Renal cortex interstitium (tissue), 11 donors: ENCODE results near the gene CAPN5. TPM values are rescaled to one million over a fixed set of nuclear protein-coding genes. Genes with fewer than 3 reads are reported as not detected.

Source experiments
- DNase-seq, 11 donors: peaks; one replicate each; pipeline ENCODE4 v3.0.0-alpha.2; 2013; ENCODE audit warnings: low read depth in 9 of 11, low spot score in 4 of 11; ENCODE audit errors: extremely low read depth in 1 of 11
- polyA plus RNA-seq, 3 donors: library from polyadenylated mRNA; unstranded; fragments of 120-200 nt; gene quantifications; one replicate each; pipeline ENCODE4 v1.2.1, GENCODE V29; 2013; ENCODE audit not compliant: insufficient read length in 3 of 3

CAPN5 gene
- polyA plus RNA-seq, 3 donors = 23.1 to 27.8 (median 26.7) TPM

DNA sequence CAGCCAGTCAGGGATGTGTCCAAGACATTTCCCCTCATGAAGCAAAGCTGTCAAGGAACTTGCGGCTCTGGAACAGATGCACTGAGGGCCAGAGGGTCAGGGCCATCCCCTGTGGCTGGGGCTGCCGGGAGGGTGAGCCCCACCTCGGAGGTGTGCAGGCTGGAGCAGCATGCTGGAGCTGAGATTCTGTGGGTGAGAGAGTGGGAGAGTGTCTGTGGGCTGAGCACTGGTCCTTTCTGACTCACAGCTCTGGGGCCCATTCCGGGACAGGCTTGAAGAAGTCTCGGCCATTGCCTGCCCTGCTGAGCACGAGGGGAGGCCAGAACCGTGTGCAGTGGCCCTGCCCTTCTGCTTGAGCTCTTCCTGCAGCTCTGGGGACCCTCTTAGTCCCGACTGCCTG lies 38.0 kb downstream of the CAPN5 start:
- DNase-seq = no peak

DNA sequence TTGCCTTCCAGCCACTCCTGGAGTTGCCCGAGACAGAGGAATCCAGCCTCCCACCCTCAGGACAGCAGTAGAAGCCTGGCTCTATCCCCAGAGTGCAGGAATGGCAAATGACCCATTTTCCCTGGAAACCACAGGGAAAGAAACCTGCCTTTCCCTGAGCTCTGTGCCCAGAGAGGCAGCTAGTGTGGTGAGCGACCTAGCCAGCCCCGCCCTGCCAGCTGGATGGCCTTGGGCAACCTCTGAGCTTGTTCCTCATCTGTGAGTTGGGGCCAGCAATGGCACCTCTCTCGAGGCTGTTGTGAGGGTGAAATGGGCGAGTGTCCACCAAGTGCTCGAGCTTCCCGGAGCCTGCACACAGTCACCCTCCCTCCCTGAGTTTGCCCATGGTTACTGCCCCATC lies 39.5 kb downstream of the CAPN5 start:
- DNase-seq = no peak

DNA sequence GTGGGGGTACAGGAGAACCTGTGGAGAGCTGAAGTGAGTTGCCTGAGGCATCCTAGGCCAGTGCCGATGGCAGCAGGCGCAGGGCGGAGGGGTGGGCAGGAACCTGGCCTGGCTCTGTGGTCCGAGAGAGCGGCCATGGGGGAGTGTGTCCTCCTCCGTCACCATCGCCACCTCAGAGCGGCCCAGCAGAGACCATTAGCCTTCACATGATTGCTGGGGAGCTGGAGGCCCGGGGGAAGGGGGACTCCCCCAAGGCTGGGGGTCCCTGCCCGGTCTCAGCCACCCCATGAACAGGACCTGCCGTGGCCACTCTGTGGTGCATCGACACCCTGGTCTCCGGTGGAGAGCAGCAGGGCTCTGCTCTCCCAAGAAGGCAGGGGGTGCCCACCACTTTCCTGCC lies 40.0 kb downstream of the CAPN5 start:
- no peak for DNase-seq

DNA sequence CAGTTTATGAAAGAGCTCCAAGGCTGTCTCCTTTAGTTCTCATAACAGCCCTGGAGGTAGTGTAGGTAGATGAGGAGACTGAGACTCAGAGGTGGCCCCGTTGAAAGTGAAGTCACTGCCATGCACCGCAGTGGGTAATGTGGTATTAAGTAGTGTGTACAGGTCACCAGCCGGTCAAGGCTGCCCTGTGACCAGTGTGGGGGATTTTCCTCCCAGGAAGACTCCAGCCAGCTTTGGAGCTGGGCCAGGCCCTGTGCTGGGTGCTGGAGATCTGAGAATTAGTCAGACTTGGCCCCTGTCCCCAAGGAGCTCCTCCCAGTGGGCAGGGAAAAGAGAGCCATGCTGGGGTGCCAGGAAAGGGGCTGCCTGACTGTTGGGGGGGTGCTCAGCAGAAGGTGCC lies 41.2 kb downstream of the CAPN5 start:
- DNase-seq = no peak

DNA sequence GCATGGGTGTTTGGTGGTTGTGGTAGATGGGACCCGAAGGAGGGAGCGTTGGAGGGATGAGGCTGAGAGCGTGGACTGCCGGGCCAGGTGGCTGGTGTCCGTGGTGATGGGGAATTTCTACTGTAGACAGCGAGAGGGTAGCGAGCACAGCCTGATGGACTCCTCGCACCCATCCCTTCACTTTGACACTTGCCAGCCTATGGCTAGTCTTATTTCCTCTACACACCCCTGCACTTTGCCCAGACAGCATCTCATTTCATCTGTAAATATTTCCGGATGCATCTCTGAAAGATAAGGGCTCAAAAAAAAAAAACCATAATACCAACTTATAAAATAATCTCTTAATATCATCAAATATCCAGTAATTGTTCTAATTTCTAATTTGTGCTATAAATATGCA lies 41.7 kb downstream of the CAPN5 start:
- no peak for DNase-seq

DNA sequence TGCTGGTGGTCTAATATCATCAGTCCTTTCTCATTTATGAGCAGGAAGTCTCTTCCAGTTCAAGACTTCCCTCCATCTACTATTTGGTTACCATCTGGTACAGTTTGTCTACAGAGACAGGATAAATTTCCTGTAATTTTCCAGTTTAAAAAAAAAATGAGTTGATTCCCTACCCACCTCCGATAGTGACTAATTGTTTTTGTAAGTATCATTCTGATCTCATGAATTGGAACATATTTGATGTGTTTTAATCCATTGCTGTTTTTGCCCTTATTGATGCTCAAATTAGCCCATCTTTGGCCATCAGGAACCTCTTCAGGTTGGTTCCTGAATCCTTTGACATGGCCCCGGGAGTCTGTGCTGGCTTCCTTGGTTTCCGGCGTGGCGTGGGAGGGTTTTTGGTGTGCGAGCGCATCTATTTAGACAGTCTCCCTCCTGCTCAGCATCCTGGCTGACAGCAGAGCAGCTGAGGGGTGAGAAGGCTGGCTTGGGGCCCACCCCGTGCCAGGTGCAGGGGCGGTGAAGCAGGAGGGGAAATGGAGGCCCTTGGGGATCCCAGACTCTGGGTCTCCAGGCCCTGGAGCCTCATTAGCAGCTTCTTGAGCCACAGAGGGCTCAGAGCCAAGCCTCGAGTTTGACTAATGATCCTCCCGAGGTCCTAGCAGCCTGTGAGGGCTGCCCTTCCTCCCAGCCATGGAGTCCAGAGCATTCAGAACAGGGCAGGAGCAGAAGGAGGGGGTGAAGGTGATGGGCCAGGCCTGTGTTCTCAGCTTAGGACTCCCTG lies 42.7 kb downstream of the CAPN5 start:
- DNase-seq = no peak

DNA sequence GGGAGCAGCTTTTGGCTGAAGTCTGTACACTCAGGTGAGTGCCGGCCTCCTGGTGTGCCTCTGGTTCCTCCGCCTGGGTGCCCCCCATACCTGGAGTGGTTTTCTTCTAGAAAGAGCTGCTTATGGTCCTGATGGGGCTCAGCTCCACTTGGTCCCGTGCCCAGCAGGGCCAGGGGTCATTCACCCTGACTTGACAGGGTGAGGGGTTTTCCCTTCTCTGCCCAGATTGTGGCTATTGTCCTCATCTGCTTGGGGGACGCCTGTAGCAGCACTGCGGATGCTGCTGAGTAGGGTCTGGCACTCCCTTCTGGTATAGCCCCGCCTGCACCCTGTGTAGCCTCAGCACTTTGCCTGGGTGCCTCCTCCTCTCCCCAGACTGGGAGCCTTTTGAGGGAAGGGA lies 44.1 kb downstream of the CAPN5 start:
- DNase-seq = no peak

DNA sequence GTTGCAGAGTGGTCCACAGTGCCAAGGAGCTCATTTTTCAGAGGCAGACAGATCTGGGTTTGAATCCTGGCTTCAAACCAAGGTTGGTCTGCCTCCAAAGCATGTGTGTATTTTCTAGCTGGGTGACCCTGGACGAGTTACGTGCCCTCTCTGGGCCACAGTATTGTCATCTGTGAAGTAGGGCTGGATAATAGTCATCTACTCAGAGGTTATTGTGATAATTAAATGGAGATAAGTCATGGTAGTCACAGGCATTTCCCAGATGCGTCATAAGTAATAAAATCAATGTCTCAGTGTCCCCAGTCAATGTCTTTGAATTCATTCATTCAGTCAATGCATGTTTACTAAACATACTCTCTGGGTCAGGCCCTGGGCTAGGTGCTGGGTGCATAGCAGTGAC lies 44.5 kb downstream of the CAPN5 start:
- no peak for DNase-seq

DNA sequence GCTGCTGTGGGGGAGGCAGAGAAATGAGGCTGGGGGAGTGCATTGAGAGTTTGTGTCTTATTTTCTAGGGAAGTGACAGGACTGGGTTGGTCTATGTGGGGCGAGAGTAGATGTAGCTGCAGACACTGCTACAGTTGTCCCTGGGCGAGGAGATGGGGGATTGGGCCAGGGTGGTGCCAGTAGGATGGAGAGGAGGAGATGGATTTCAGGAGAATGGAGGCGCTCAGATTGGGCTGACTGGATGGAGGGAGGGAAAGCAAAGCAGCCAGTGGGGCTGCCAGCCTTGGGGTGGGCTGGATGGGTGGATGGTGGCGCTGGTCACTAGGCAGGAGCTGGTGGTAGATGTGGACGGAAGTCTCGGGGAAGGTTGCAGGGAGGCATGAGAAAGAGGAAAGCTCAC lies 45.2 kb downstream of the CAPN5 start:
- DNase-seq = no peak

DNA sequence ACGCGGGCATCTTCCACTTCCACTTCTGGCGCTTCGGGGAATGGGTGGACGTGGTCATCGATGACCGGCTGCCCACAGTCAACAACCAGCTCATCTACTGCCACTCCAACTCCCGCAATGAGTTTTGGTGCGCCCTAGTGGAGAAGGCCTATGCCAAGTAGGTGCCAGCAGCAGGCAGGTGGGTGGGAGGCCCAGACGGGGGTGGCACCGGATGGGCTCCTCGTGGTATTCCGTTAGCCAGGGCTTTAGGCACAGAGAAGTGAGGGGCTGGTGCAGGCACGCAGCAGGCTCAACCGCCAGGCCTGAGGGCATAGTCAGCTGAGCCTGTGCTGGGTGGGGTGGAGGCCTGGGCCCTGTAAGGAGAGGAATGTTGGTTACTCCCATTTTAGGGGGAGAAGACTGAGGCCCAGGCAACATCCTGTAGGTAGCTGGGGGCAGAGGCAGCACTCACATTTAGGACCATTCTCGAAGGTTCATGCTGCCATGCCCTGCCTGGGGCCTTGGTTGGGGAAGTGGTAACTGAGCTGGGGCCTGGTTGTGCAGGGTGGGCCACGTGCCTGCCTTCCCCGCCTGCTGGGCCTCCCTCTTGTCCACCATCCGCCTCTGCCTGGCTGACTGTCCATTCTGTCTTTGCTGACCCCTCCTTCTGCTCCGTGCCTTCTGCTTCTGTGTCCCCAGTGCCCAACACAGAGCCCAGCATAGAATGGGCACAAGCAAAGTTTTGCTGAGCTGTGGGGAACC lies 46.0 kb downstream of the CAPN5 start:
- no peak for DNase-seq

DNA sequence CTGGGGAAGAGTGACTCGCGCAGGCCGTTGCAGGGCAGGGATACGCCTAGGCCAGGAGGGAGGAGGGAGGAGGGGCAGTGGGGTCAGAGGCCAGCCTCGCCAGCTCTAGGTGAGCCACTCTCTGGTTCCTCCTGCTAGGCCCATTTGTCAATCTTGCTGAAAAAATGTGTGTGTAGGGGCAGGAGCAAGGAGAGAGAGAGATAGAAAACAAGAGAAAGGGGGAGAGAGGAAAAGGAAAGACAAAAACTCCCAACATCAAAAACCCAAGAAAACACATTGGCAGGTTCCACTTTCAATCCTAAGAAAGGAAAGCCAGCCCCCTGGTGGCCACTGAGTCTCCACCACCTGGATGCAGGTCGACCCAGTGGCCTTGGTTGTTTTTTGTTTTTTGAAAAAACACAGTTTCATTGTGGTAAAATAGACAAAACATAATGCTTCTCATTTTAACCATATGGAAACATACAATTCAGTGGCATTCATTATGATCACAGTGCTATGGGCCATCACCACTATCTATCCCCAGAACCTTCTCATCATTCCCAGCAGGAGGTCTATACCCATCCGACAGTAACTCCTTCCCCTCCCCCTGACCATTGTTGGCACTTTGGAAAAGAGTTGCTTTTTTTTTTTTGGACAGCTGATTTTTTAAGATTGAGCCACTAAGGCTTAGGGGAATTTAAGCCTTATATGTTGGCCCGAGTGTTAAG lies 46.8 kb downstream of the CAPN5 start:
- peak in 1 of 11 donors; percentile 9 for DNase-seq

DNA sequence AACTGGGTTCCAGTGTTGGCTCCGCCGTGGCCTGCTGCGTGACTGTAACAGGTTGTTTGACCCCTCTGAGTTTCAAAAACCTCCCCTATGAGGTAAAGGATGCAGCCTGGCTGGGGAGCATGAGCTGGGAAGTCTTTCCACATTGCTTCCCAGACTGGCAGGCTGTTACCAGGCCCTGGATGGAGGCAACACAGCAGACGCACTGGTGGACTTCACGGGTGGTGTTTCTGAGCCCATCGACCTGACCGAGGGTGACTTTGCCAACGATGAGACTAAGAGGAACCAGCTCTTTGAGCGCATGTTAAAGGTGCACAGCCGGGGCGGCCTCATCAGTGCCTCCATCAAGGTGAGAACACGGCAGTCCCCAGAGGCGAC lies 47.3 kb downstream of the CAPN5 start:
- DNase-seq = no peak

DNA sequence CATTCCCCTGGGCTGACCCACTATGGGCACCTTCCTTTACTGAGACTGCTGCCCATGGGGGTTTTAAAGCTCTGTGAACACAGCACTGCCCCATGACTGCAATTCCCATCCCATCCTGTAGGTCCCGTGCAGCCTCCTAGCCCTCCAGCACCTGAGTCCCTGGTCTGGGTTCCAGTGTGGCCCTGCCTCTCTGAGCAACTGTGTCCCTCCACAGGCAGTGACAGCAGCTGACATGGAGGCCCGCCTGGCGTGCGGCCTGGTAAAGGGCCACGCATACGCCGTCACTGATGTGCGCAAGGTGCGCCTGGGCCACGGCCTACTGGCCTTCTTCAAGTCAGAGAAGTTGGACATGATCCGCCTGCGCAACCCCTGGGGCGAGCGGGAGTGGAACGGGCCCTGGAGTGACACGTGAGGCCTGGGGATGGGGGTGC lies 48.4 kb downstream of the CAPN5 start:
- no peak for DNase-seq

DNA sequence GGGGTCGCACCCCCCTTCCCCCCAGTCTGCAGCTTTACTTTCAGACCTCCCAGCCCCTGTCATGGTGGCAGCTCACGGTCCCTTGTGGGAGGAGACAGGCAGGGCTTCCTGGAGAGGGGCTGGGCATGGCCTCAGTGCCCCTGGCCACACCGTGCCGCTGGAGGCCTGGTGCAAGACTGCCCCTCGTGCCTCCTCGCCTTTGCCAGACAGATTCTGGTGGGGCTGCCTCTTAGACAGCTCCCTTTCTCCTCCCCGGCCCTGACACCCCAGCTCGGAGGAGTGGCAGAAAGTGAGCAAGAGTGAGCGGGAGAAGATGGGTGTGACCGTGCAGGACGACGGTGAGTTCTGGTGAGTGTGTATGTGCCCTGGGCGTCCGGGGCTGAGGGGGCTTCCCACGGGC lies 49.2 kb downstream of the CAPN5 start:
- no peak for DNase-seq

DNA sequence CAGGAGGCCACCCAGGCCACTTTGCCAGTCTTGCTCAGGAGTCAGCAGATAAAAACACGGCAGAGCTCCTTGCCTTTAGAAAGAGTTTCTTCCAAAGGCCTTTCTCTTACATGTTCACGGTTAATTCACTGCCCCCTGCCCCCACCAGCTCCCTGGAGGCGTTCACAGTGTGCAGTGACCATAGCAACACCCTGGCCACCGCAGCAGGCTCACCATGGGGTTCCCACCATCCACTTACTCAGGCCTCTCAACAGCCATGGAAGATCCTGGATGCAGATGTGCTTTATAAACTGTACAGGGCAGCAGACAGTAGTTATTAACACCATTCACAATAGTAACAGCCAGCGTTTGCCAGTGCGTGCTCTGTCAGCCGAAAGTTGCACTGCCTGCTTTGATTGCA lies 50.7 kb downstream of the CAPN5 start:
- no peak for DNase-seq

DNA sequence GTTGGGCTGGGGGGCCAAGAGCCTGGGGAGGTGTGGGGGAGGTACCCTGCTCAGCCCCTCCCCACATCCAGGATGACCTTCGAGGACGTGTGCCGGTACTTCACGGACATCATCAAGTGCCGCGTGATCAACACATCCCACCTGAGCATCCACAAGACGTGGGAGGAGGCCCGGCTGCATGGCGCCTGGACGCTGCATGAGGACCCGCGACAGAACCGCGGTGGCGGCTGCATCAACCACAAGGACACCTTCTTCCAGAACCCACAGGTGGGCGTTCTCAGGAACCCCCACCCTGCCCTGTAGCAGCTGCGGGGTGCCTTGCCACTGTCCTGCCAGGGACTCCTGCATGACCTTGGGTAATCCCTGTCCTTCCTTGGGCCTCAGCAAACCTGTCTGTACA lies 51.3 kb downstream of the CAPN5 start:
- DNase-seq = no peak

DNA sequence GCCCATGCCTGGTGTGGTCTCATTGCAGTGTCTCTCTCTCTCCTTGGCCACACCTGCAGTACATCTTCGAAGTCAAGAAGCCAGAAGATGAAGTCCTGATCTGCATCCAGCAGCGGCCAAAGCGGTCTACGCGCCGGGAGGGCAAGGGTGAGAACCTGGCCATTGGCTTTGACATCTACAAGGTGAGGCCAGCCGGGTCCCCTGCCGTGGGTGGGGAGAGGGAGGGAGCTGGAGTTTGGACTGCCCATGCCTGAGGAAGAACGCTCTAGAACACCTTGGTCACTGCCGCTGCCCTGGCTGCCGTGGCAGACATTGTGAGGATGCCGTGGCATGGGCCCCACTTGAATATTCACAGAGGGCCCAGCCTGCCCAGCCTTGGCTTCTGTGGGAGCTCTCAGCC lies 52.2 kb downstream of the CAPN5 start:
- DNase-seq = no peak

DNA sequence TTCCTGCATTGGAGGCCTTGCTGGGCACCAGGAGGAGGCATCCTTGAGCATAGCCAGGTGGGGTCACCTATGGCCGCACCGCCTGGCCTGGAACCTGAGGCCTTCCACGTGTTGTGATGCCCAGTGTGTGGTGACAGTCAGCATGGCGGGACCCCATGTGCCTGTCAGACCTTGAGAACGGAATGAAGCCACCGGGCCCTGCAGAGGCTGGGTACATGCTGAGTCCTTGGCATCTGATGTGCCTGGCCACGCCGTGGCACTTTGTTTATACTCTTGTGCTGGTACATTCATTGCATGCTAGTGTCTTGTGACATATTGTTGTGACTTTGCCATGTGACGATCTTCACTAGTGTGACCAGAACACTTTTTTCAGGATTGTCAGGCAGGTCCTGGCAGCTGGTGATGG lies 52.8 kb downstream of the CAPN5 start:
- DNase-seq = no peak

DNA sequence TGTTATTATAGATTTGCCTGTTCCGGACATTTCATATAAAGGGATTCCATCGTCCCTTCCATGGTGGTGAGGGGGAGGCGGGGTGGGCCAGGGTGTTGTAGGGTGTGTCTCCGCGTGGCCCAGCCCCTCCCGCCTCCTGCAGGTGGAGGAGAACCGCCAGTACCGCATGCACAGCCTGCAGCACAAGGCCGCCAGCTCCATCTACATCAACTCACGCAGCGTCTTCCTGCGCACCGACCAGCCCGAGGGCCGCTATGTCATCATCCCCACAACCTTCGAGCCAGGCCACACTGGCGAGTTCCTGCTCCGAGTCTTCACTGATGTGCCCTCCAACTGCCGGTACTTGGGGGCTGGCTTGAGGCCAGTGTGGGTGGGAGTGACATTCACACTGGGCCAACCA lies 53.8 kb downstream of the CAPN5 start:
- no peak for DNase-seq

DNA sequence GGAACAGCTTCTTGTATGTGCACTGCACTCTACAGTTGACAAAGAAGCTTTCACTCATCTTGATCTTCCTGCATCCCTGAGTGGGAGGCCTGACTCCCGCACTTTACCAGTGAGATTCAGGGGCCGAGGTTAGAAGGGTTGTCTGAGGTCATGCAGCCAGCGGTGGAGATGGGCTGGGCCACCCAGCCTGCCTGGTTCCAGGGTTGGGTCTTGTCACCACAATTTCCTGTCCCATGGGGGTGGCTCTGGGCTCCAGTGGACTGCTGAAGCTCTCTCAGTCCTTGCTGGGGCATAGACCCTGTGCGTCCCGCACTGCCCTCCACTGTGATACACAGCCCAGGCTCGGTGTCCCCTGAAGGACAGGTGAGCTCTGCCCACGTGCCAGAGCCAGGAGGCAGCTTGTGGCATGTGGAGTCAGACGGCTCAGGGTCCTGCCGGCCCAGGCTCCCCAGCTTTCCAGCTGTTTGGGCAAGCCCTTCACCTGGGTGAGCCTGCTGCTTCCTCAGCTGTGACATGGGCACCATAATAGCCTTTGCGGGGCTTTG lies 54.4 kb downstream of the CAPN5 start:
- no peak for DNase-seq
